DMS53 (cell line): Measurements from ENCODE around the gene DCLK2.

Experiments
- DNase-seq: peaks from one replicate; lab custom pipeline; 2025; lab: John Stamatoyannopoulos, UW

DCLK2 gene

GRCh38 chr4:150117629-150118028, 39.4 kb downstream of the DCLK2 start:
- no peak for DNase-seq

GRCh38 chr4:150119492-150119891, 41.2 kb downstream of the DCLK2 start:
- DNase-seq: peak; percentile 62

GRCh38 chr4:150123087-150123486, 44.8 kb downstream of the DCLK2 start:
- DNase-seq: no peak

GRCh38 chr4:150123796-150124677, 45.8 kb downstream of the DCLK2 start:
- no peak for DNase-seq

- no peak for DNase-seq
Observed at GRCh38 chr4:150126201-150126863, 48.1 kb downstream of the DCLK2 start.

GRCh38 chr4:150126864-150127203, 48.6 kb downstream of the DCLK2 start:
- DNase-seq: no peak

GRCh38 chr4:150127757-150128156, 49.5 kb downstream of the DCLK2 start:
- DNase-seq: no peak

GRCh38 chr4:150130933-150131332, 52.7 kb downstream of the DCLK2 start:
- DNase-seq: no peak

GRCh38 chr4:150131581-150132228, 53.5 kb downstream of the DCLK2 start:
- no peak for DNase-seq

GRCh38 chr4:150133605-150134004, 55.4 kb downstream of the DCLK2 start:
- no peak for DNase-seq

- peak; percentile 0 for DNase-seq
Observed at GRCh38 chr4:150135134-150135772, 57.0 kb downstream of the DCLK2 start.

- DNase-seq: no peak
Observed at GRCh38 chr4:150136036-150136435, 57.8 kb downstream of the DCLK2 start.

GRCh38 chr4:150136481-150136880, 58.2 kb downstream of the DCLK2 start:
- no peak for DNase-seq

- no peak for DNase-seq
Observed at GRCh38 chr4:150139297-150139865, 61.1 kb downstream of the DCLK2 start.

GRCh38 chr4:150140774-150141400, 62.6 kb downstream of the DCLK2 start:
- DNase-seq: no peak

GRCh38 chr4:150141756-150142155, 63.5 kb downstream of the DCLK2 start:
- no peak for DNase-seq

- no peak for DNase-seq
Observed at GRCh38 chr4:150142831-150143230, 64.6 kb downstream of the DCLK2 start.

GRCh38 chr4:150145090-150145945, 67.1 kb downstream of the DCLK2 start:
- DNase-seq: peak; percentile 16

GRCh38 chr4:150145946-150146340, 67.7 kb downstream of the DCLK2 start:
- no peak for DNase-seq

GRCh38 chr4:150149381-150149780, 71.1 kb downstream of the DCLK2 start:
- no peak for DNase-seq

- DNase-seq: no peak
Observed at GRCh38 chr4:150150629-150151062, 72.4 kb downstream of the DCLK2 start.
